GM23248 (cell line): Measurements from ENCODE around the gene AFDN. TPM values are rescaled to one million over a fixed set of nuclear protein-coding genes. Genes with fewer than 3 reads are reported as not detected.
"Not testable (repeated sequence)": the region's sequence is repeated elsewhere in the genome, so short reads cannot be mapped to it uniquely, and the experiment has no call there.

ENCODE experiments used
- DNase-seq: peaks from one replicate; pipeline ENCODE4 v3.0.0-alpha.2; 2015
- H2AFZ ChIP-seq: fragments of 200-600 bp; sonication (generic); 2 replicates; pipeline ENCODE4 v1.6.1; 2016; ENCODE audit warnings: antibody characterized with exemption
- H3F3A ChIP-seq: fragments of 200-600 bp; sonication (generic); 2 replicates; pipeline ENCODE4 v1.6.1; 2016; ENCODE audit warnings: mild to moderate bottlenecking, antibody characterized with exemption, mixed run types; ENCODE audit not compliant: insufficient read depth
- H3K27ac ChIP-seq: fragments of 200-600 bp; sonication (generic); 2 replicates; pipeline ENCODE4 v1.5.1; 2016; ENCODE audit warnings: mild to moderate bottlenecking
- H3K27me3 ChIP-seq: fragments of 200-600 bp; sonication (generic); replicated peaks from 2 replicates; pipeline ENCODE4 v1.6.1; 2016; ENCODE audit warnings: mild to moderate bottlenecking; ENCODE audit not compliant: insufficient read depth
- H3K36me3 ChIP-seq: fragments of 200-600 bp; sonication (generic); 2 replicates; pipeline ENCODE4 v1.6.1; 2016; ENCODE audit warnings: low read depth, mild to moderate bottlenecking
- H3K4me1 ChIP-seq: fragments of 200-600 bp; sonication (generic); 2 replicates; pipeline ENCODE4 v1.6.1; 2016; ENCODE audit warnings: mild to moderate bottlenecking; ENCODE audit not compliant: insufficient read depth
- H3K4me2 ChIP-seq: fragments of 200-600 bp; sonication (generic); one replicate; pipeline ENCODE4 v1.6.1; 2016; ENCODE audit warnings: mild to moderate bottlenecking; ENCODE audit not compliant: unreplicated experiment
- H3K4me3 ChIP-seq: fragments of 200-600 bp; sonication (generic); 2 replicates; pipeline ENCODE4 v1.5.1; 2016; ENCODE audit warnings: mild to moderate bottlenecking
- H3K79me2 ChIP-seq: fragments of 200-600 bp; sonication (generic); 2 replicates; pipeline ENCODE4 v1.6.1; 2016; ENCODE audit warnings: mild to moderate bottlenecking; ENCODE audit not compliant: insufficient read depth
- H3K9ac ChIP-seq: fragments of 200-600 bp; sonication (generic); 2 replicates; pipeline ENCODE4 v1.6.1; 2016; ENCODE audit warnings: mild to moderate bottlenecking
- H3K9me2 ChIP-seq: fragments of 200-600 bp; sonication (generic); 2 replicates; pipeline ENCODE4 v1.6.1; 2016; ENCODE audit warnings: mixed run types, mild to moderate bottlenecking, moderate library complexity; ENCODE audit not compliant: insufficient read depth
- H3K9me3 ChIP-seq: fragments of 200-600 bp; sonication (generic); one replicate; pipeline ENCODE4 v1.6.1; 2017; ENCODE audit warnings: low read depth
- H4K20me1 ChIP-seq: fragments of 200-600 bp; sonication (generic); 2 replicates; pipeline ENCODE4 v1.6.0; 2016; ENCODE audit not compliant: insufficient read depth
- EZH2 ChIP-seq: fragments of 200-600 bp; sonication (generic); IDR thresholded peaks from 2 replicates; pipeline ENCODE4 v1.6.1; 2018; ENCODE audit warnings: antibody characterized with exemption, mild to moderate bottlenecking; ENCODE audit not compliant: insufficient read depth, poor library complexity, severe bottlenecking
- EZH2phosphoT487 ChIP-seq: fragments of 200-600 bp; sonication (generic); IDR thresholded peaks from 2 replicates; pipeline ENCODE4 v1.6.1; 2018; ENCODE audit warnings: antibody characterized with exemption, moderate library complexity, mild to moderate bottlenecking, low read depth; ENCODE audit not compliant: insufficient read depth
- WGBS, 2 experiments: methylation state at CpG; one replicate each; pipeline ENCODE4 v1.1.6; 2015 to 2017; ENCODE audit warnings: low lambda C conversion rate in 2 of 2, low coverage in 1 of 2; ENCODE audit errors: missing lambda C conversion rate in 2 of 2; 5-methylcytosine and 5-hydroxymethylcytosine counted together
- in situ Hi-C: fragments of 300-500 bp; cut with MboI; formaldehyde crosslinking; loops from 2 replicates; pipeline ENCODE4 v1.15.0; 2020
- polyA plus RNA-seq: library from polyadenylated mRNA; unstranded; fragments of >200 nt; fragmentation: Nextera tagmentation; extraction: Ambion mirVana; gene quantifications from 2 replicates; pipeline ENCODE4 v1.2.1, GENCODE V29; 2016
- total RNA-seq: library from RNA; depleted of rRNA; stranded (reverse); fragments of >200 nt; shearing (Covaris generic); gene quantifications from 2 replicates; pipeline ENCODE4 v1.2.3, GENCODE V29; 2014

AFDN gene
- total and polyA plus RNA-seq, 2 experiments from 2014 or later = 4.5 to 13.8 TPM

DNA sequence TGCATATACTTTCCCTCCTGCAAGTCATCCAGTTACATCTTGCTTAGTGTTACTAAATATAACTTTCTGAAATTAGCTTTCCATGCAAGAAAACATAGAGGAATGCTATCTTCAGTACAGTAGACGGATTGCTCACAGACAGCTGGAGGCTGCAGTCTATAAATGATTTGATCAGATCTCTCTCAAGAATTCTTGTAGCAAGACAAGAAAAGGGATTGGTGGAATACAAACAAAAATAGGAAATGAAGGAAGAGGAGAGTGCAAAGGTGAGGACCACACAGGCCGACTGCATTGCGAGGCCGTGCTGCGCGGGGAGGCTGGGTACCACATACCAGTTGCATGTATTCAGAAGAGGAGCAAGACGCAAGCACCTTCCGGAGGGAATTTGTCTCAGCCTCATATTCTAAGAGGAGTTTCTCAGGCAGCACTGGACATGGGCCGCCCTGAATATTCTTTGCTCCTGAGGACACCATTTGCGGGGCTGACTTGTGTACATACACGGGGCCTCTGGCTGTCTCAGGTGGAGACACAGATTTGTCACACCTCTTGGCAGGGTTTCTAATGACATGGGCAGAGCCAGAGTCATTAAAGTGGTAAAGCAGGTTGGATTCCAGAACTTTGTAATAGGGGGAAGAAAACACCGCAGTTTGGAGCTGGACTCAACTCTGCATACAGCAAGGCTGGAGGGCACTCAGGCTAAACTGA, 148.1 kb downstream of the AFDN start:
- no peak overlapping the region for H3K4me3 ChIP-seq
- no peaks in the 10 kb centered on the region for H3K4me1 ChIP-seq
- no peaks in the 10 kb centered on the region for H3K9me2 ChIP-seq
- in situ Hi-C loops = no loop called here
- no peaks in the 10 kb centered on the region for H4K20me1 ChIP-seq
- no peak overlapping the region for H3K4me2 ChIP-seq
- H3K36me3 ChIP-seq = no peaks in the 10 kb centered on the region
- H3K27me3 ChIP-seq = no peaks in the 10 kb centered on the region
- TF ChIP-seq EZH2phosphoT487 = no peak
- TF ChIP-seq EZH2 = no peak
- no peaks in the 10 kb centered on the region for H3K79me2 ChIP-seq
- no peaks in the 10 kb centered on the region for H3K9me3 ChIP-seq
- H3K27ac ChIP-seq = no peak overlapping the region
- no peak overlapping the region for H3K9ac ChIP-seq
- H3F3A ChIP-seq = no peaks in the 10 kb centered on the region
- DNase-seq = no peak
- 94% methylated on average over 11 to 12 of the region's 12 CpGs for WGBS, 2 experiments
- H2AFZ ChIP-seq = no peak overlapping the region

DNA sequence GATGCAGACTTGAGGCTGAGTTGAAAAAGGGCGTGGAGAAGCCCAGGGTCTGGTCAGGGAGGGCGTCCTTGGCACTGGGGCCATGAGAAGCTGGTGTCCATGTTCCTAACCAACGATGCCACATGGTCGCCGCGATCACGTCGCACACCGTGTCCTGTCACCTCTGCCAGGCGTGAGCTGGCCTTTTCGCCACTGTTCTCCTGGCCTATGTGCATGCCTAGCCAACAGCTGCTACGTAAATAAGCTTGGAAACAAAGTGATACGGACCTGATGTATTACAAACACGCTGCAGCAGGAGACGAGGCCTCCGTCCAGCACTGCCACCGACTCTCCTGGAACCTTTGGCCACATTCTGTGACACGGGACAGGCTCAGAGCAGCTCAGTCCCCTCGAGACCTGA, 148.7 kb downstream of the AFDN start:
- no peaks in the 10 kb centered on the region for H4K20me1 ChIP-seq
- H3K9ac ChIP-seq = no peak overlapping the region
- H3K9me2 ChIP-seq = no peaks in the 10 kb centered on the region
- H3K9me3 ChIP-seq = no peaks in the 10 kb centered on the region
- no peak overlapping the region for H2AFZ ChIP-seq
- WGBS, 2 experiments = 93 to 95% methylated on average over 19 of the region's 19 CpGs
- no peak overlapping the region for H3K4me2 ChIP-seq
- no peaks in the 10 kb centered on the region for H3K79me2 ChIP-seq
- no peak overlapping the region for H3K27ac ChIP-seq
- DNase-seq = no peak
- no peaks in the 10 kb centered on the region for H3F3A ChIP-seq
- no peaks in the 10 kb centered on the region for H3K4me1 ChIP-seq
- H3K4me3 ChIP-seq = no peak overlapping the region
- in situ Hi-C loops = no loop called here
- no peaks in the 10 kb centered on the region for H3K27me3 ChIP-seq
- H3K36me3 ChIP-seq = no peaks in the 10 kb centered on the region
- TF ChIP-seq EZH2 (no peak), EZH2phosphoT487 (no peak)

DNA sequence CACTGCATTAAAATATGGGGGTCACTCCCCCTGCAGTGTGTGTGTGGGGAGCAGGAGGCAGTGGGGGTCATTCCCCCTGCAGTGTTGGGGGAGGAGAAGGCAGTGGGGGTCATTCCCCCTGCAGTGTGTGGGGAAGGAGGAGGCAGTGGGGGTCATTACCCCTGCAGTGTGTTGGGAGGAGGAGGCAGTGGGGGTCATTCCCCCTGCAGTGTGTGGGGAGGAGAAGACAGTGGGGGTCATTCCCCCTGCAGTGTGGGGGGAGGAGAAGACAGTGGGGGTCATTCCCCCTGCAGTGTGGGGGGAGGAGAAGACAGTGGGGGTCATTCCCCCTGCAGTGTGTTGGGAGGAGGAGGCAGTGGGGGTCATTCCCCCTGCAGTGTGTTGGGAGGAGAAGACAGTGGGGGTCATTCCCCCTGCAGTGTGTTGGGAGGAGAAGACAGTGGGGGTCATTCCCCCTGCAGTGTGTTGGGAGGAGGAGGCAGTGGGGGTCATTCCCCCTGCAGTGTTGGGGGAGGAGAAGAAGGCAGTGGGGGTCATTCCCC, 149.5 kb downstream of the AFDN start:
- H3K9me2 ChIP-seq, H3K79me2 ChIP-seq, H2AFZ ChIP-seq, H3K9me3 ChIP-seq, H3K4me2 ChIP-seq, H3K36me3 ChIP-seq, in situ Hi-C loops, H3K4me3 ChIP-seq, H4K20me1 ChIP-seq, DNase-seq, H3K9ac ChIP-seq, H3F3A ChIP-seq, H3K27ac ChIP-seq, H3K4me1 ChIP-seq, H3K27me3 ChIP-seq: not testable (repeated sequence)

DNA sequence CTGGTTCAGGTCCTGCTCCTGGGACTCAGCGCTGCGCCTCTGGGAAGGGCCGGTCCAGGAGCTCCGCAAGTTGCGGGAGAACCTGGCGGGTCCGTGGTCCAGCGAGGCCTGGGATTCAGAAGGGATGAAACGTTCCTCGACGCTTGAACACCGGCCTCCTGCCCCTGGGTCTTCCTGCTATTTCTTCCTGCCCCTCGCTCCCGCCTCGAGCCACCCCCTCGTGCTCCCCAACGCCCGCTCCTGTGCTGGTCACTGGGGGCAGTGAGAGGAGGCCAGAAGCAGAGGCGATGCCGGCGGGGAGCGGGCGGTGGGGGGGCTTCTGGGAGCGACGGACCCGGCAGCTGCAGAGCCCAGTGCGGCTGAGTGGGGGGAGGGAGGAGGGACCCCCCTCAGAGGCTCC, 150.0 kb downstream of the AFDN start:
- DNase-seq = no peak
- Histone ChIP-seq H3K4me1 (no peaks in the 10 kb centered on the region), H3K9me3 (no peaks in the 10 kb centered on the region), H2AFZ (no peak overlapping the region), H3K79me2 (no peaks in the 10 kb centered on the region), H3K4me2 (no peak overlapping the region), H4K20me1 (no peaks in the 10 kb centered on the region), H3K4me3 (no peak overlapping the region), H3K9ac (no peak overlapping the region), H3K27ac (no peak overlapping the region), H3F3A (no peaks in the 10 kb centered on the region), H3K9me2 (no peaks in the 10 kb centered on the region), H3K27me3 (no peaks in the 10 kb centered on the region), H3K36me3 (no peaks in the 10 kb centered on the region)
- TF ChIP-seq EZH2phosphoT487 = no peak
- no peak for TF ChIP-seq EZH2
- WGBS, 2 experiments = 91% methylated on average over 10 to 27 of the region's 27 CpGs
- in situ Hi-C loops = no loop called here
